HG02610 (cell line): ENCODE data around the gene FAM124A.
A peak's percentile ranks its signal among the peaks of the same experiment; 100 is the strongest.

Experiments
- ATAC-seq: cut with Tn5 transposase; IDR thresholded peaks from one replicate; pipeline ENCODE4 v1.9.1; 2021; ENCODE audit warnings: mild to moderate bottlenecking, moderate library complexity; ENCODE audit not compliant: unreplicated experiment

The FAM124A gene

GRCh38 chr13:51303063-51303552, 80.9 kb downstream of the FAM124A start:
- no peak for ATAC-seq

GRCh38 chr13:51303882-51304281, 81.7 kb downstream of the FAM124A start:
- no peak for ATAC-seq

GRCh38 chr13:51305271-51305967, 83.2 kb downstream of the FAM124A start:
- no peak for ATAC-seq

- ATAC-seq: no peak
Observed at GRCh38 chr13:51308781-51309180, 86.6 kb downstream of the FAM124A start.

GRCh38 chr13:51311231-51311630, 89.0 kb downstream of the FAM124A start:
- no peak for ATAC-seq

- ATAC-seq: no peak
Observed at GRCh38 chr13:51311957-51312520, 89.8 kb downstream of the FAM124A start.

- no peak for ATAC-seq
Observed at GRCh38 chr13:51313619-51314018, 91.4 kb downstream of the FAM124A start.

- ATAC-seq: no peak
Observed at GRCh38 chr13:51317262-51317661, 95.1 kb downstream of the FAM124A start.

- no peak for ATAC-seq
Observed at GRCh38 chr13:51318015-51318414, 95.8 kb downstream of the FAM124A start.

GRCh38 chr13:51318876-51319275, 96.7 kb downstream of the FAM124A start:
- ATAC-seq: no peak

GRCh38 chr13:51321836-51322235, 99.6 kb downstream of the FAM124A start:
- no peak for ATAC-seq

- ATAC-seq: no peak
Observed at GRCh38 chr13:51322826-51323225, 100.6 kb downstream of the FAM124A start.

GRCh38 chr13:51323824-51324511, 101.8 kb downstream of the FAM124A start:
- no peak for ATAC-seq

- ATAC-seq: no peak
Observed at GRCh38 chr13:51324714-51325420, 102.7 kb downstream of the FAM124A start.

GRCh38 chr13:51325837-51326236, 103.6 kb downstream of the FAM124A start:
- no peak for ATAC-seq

- no peak for ATAC-seq
Observed at GRCh38 chr13:51326777-51327176, 104.6 kb downstream of the FAM124A start.

GRCh38 chr13:51327961-51328360, 105.8 kb downstream of the FAM124A start:
- no peak for ATAC-seq

- ATAC-seq: no peak
Observed at GRCh38 chr13:51328488-51328887, 106.3 kb downstream of the FAM124A start.

- ATAC-seq: no peak
Observed at GRCh38 chr13:51329606-51330005, 107.4 kb downstream of the FAM124A start.

GRCh38 chr13:51330791-51331190, 108.6 kb downstream of the FAM124A start:
- ATAC-seq: no peak

- ATAC-seq: peak; percentile 62
Observed at GRCh38 chr13:51331354-51331861, 109.2 kb downstream of the FAM124A start.
